Fibroblast of skin of left quadriceps (primary cell): Measurements from ENCODE around the gene ITFG2.

ENCODE experiments used
- DNase-seq, 2 experiments: peaks; one replicate each; pipeline ENCODE4 v3.0.0-alpha.2; 2013; ENCODE audit warnings: low read depth in 2 of 2

ITFG2 gene

DNA sequence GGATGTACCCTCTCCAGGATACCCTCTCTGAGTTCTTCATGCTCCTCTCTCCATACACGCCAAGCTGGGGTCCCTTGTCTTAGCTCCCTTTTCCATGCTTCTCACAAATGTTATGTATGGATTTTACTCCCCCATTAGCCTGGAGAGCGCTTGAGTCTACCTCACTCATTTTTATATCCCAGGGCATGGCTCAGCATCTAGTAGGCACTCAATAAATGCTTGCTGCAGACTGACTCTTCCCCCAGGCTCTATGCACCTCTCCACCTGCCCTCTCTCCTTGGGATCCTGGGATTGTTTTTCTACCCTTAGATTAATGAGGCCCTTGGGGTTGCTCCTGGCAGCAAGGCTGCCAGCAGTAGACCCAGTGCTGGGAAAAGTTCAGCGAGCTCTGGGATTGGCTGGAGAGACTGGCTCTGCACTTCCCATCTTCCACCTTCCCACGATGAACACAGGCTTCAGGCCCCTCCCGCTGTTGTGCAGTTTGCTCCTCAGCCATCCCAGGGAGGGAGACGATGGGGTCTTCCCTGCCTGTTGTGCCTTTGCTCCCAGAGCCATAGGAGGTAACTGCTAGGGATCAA is 20.2 kb downstream of the ITFG2 start:
- no peak for DNase-seq

DNA sequence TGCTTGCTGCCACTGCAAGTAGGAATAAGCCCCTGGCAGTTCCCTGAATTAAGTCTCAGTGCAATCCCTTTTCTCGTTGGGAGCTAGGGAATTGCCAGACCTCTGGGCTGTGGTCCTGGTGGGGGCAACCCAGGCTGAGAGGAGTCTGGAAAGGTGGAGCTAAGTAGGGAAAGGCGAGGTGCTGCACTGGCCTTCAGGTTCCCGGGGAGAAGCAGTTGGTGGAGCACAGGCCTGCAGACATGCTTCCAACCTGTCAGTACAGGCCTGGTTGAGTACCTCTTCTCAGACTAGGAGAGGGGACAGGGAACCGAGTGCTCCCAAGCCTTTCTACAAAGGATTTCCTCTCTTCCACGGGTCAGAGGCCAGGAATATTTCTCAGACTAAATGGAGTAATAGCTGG is 20.9 kb downstream of the ITFG2 start:
- no peak for DNase-seq

GRCh38 chr12:2833810-2834209 is 21.3 kb downstream of the ITFG2 start:
- DNase-seq, result no peak

DNA sequence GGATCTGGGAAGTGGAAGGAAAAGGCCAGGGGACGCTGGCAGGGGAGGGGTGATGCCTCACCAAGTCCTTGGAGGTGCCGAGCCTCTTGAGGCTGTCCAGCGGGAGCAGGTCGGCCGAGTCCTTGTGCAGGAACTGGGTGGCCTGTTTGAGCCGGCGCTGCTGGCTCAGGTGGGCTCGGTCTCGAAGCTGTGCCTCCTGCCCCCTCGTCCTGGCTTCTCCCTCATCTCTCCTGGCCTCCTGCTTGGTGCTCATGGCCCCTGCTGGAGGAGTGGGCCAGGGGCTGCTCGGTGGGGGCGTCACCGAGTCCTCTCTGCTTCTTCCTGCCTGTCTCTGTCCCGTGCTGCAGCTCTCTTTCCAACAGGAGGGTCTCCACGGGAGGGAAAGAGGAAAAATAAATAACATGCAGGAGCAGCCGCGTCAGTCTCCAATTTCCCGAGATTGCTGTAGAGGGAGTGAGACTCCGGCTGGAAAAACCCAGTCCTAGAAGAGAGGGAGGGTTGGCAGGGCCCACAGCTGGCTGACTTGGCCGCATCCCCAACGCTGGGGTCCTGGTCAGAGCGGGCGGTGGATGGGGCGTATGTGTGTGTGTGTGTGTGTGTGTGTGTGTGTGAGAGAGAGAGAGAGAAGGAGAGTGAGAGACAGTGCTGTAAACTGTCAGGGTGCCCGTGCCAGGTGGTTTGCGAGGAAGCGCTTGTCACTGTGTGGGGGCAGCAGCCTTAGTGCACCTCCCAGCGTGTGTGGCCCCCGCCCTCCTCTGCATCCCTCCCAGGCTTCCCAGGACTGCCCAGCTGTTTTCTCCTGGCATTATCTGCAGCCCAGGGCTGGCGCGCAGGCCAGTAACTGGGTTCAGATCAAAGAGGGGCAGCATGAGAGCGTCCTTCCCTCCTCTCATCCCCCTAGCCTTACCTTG is 22.4 kb downstream of the ITFG2 start, which contains the start of gene NRIP2:
Gene NRIP2, minus strand, starts transcription at position 455 of the 911 bp plus-strand sequence. Its CDS starts 52 bp downstream, at position 403.
- DNase-seq, result no peak

DNA sequence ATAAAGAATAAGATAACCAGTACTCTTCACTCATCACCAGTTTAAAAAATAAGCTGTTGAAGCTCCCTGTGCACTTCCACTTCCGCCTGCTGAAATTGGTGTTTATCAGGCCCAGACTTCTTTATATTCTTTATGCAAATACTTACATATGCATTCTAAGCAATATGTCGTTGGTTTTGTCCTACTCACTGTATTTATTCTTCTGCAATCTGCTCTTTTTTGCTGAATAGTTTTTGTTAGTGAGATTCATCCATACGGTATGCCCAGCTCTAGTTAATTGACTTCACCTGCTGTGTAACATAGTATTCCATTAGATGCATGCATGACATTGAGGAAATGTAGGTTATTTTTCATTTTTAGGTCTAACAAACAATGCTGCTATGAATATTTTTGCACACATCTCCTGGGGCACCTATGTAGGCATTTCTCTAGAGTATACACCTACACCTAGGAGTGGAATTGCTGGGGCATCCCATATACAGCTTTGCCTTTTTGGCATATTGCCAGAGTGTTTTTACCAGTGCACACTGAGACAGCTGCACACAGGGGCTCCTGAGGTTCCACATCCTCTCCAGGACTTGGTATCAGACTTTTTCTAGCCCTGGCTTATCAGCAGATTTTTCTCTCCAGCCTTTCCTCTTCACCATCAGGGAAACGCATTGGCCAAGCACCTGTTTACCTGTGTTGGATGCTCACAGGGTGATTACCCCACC is 23.4 kb downstream of the ITFG2 start:
- DNase-seq, result no peak

DNA sequence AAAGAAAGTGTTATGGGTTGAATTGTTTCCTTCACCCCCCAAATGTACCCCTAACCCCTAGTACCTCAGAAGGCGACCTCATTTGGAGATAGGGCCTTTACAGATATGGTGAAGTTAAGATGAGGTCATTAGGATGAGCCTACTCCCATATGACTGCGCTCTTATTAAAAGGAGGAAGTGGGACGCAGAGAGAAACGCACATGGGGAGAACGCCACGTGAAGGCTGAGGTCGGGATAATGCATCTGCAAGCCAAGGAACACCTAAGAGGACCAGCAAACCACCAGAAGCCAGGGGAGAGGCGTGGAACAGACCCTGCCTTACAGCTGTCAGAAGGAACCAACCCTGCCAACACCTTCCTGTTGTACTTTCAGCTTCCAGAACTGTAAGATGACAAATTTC is 24.1 kb downstream of the ITFG2 start:
- DNase-seq, result no peak

GRCh38 chr12:2841056-2841650 is 28.7 kb downstream of the ITFG2 start:
- DNase-seq, result no peak

GRCh38 chr12:2842948-2843347 is 30.5 kb downstream of the ITFG2 start:
- no peak for DNase-seq

DNA sequence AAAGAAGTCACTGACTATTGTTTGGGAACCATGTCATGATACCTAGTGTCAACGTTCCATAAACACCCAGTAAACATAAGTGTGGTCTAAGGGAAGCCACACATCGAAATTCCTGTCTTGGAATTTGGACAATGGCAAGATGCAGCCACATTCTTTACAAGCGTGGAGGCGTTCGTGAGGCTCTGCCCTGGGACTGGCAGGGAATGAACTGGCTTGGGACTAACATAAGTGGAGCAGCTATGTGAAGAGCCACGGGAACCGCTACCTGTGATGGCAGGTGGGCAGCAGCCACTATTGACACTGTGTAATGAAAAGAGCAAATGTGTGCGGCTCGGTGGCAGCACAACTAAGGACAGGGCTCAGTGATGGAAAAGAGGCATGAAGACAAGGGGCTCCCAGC is 32.3 kb downstream of the ITFG2 start:
- DNase-seq, result no peak

GRCh38 chr12:2845280-2845679 is 32.8 kb downstream of the ITFG2 start:
- peak; percentile 33 to 39 for DNase-seq

DNA sequence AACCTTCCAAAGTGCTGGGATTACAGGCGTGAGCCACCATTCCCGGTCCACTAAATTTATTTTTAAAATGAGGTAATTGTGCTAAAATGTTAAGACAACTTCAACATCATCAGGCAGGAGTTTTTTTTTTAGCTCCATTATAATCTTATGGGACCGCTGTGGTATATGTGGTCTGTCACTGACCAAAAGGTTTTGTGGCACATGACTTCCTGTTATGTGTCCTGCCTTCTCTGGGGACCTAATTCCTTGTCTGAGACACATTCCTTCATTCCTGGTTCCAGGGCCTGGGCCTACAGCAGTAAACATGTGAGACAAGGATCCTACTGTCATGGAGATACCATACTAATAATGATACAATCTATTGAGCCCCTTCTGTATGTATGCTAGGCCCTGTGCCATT is 39.5 kb downstream of the ITFG2 start:
- no peak for DNase-seq

- DNase-seq, result peak; percentile 58 to 61
Measured at GRCh38 chr12:2853626-2854025, 41.2 kb downstream of the ITFG2 start.

- no peak for DNase-seq
Measured at GRCh38 chr12:2854669-2855453, 42.4 kb downstream of the ITFG2 start.

DNA sequence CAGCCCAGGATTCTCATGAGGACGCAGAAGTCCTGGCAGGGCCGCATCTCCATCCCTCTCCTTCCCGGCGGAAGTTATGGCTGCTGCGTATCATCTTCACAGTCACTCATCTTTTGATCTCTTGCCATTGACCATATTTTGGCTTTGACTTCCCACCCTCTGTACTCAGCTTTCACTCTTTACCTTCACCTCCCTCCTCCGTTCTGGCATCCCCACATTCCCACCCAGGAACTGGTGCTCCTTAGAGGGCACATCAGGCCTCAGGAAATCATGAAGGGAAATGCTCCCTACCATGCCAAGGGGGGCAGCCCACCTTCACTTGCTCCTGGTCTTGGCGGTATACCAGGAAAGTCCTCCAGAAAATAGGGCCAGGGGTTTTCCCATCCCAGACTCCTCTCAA is 43.1 kb downstream of the ITFG2 start:
- no peak for DNase-seq

- no peak for DNase-seq
Measured at GRCh38 chr12:2856051-2856450, 43.6 kb downstream of the ITFG2 start.

DNA sequence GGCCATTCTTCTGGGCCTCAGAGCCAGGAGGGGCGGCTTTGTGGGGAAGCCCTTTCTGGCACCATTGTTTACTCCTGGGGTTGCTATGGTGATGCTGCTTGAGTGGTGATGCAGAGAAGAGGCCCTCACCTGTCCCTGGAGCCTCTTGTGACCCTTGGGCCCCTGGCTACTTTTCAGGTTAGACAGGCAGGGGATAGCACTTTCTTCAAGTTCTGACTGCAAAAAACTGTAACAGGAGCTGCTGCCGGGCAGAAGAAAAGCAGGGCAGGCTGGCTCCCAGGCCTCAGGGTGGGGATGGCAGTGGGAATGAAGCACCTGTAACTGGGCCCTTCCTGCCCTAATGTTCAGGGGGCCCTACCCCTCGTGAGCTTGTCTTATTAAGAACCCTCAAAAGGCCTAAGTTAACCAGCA is 44.6 kb downstream of the ITFG2 start, which contains the start of gene TEX52:
Gene TEX52, minus strand, starts transcription at position 19 of the 411 bp plus-strand sequence. Its CDS starts 13 bp downstream, at position 6.
- DNase-seq, result no peak

- DNase-seq, result no peak
Measured at GRCh38 chr12:2857576-2857975, 45.1 kb downstream of the ITFG2 start.

DNA sequence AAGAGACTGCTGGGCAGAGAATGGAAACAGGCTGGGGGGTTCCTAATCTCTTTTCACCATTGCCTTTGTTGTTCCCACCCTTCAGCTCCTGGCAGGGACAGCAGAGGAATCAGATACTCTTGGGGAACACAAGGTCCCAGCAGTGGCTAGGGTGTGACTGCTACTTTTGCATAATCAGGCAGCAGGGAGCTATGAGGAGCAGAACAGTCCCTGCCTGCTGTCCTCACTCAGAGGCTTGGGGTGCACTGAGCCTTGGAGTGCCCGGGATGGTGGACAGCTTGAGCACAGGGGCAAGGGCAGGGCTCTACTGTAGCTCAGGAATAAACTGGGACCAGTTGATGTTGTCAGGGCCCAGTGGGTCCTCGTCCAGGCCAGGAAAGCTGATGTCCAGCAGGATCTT is 45.9 kb downstream of the ITFG2 start:
- no peak for DNase-seq

DNA sequence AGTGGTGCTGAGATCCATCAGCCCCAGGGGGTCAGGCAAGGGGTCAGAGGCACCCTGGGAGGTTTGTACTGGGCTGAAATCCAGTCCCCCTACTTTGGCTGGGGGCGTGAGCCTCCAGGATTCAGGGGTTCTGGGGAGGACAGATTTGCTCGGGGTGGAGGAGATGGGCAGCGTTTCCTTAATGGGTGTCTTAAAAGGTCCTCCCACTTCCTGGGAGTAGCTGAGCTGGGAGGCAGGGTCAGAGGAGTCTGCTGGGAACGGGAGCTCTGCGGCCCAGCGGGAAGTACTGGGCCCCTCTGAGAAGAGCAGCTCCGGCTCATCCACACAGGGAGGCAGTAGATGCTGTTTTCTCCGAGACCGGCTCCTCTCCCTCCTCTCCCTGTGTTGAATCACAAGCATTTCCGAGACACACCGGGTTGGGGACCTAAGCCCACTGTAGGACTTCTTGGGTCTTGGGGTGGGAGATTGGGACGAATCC is 46.5 kb downstream of the ITFG2 start:
- DNase-seq, result no peak

- DNase-seq, result no peak
Measured at GRCh38 chr12:2860170-2860569, 47.7 kb downstream of the ITFG2 start.

DNA sequence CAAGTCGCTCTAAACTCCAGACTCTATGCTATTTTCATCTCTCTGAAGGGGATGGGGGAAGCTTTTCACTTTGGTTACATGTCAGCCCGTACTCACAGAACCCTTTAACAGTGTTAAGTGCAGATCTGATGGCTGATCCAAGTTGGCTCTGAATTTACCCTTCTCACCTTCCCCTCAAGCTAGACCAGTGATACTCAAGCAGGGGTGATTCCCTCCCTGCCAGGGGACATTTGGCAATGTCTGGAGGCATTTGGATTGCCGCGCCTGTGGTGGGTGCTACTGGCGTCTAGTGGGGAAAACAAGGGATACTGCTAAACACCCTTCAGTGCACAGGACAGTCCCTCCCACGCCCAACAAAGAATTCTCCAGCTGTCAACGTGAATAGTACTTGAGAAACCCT is 50.4 kb downstream of the ITFG2 start:
- DNase-seq, result no peak
